ENCODE measurements around the gene FAM83C. TPM values are rescaled to one million over a fixed set of nuclear protein-coding genes. Genes with fewer than 3 reads are reported as not detected.

The FAM83C gene
- total RNA-seq, 4 donors from 2014 or later = not detected

DNA sequence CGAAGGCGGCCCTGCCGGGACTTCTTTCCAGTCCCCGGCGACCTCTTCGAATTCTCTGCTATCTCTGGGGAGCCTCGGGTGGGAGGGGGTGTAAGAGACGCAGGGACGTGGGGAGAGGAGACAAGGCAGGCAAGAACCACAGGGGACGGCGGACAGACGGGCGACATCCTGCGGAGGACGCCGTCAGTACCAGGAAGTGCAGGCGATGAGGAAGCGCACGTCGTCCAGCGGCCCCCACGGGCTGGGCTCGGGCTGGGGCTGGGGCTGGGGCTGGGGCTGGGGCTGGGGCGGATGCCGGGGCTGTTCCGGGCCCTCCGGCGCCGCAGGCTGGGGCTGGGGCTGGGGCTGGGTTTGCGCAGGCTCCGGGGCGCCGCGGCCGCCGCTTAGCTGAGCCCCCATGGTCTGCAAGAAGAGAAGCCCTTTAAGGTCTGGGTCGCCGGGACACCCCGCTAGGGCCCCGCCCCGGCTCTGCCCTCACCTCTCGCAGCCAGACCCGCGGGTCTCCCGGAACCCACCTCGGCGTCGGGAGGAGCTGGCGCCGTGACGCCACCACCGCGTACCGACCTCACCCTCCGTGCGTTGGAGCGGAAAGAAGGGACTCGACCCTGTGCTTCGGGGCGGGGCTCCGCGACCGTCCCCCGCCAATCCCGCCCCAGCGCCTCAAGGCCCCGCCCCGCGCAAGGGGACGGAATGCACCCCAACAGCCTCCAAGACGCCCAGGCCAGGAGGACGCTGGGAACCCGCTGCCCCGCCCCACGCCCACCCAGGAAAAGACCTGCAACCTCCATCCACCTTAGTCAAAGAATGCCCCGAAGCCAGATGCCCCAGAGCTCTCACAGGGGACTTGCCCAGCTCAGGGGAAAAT, 14.5 kb downstream of the FAM83C start, which contains the start of gene MMP24OS:
Gene MMP24OS (minus strand): TSS at position 592 of the 865 bp plus-strand sequence. CDS start 193 bp downstream, at position 399.
- Histone ChIP-seq H3K4me3 (peak within 1 kb of the TSS; percentile 57 to 72), H3K27me3 (no peaks in the 10 kb centered on the region), H3K36me3 (no peaks in the 10 kb centered on the region), H3K4me1 (peaks cover 0 to 13% of the 10 kb centered on the region in 2 donors), H3K27ac (peak within 1 kb of the TSS; percentile 88 to 96), H3K9me3 (no peaks in the 10 kb centered on the region)
- intact Hi-C loops (cut with DNase I; ENCODE audit: low total_unique reads) = loop anchor here (10.0 kb wide), 1 partner anchor 133 kb away; the partner anchor contains the start of gene EDEM2
- DNase-seq = peak; percentile 85 to 86
- TF ChIP-seq, protein P1, sequence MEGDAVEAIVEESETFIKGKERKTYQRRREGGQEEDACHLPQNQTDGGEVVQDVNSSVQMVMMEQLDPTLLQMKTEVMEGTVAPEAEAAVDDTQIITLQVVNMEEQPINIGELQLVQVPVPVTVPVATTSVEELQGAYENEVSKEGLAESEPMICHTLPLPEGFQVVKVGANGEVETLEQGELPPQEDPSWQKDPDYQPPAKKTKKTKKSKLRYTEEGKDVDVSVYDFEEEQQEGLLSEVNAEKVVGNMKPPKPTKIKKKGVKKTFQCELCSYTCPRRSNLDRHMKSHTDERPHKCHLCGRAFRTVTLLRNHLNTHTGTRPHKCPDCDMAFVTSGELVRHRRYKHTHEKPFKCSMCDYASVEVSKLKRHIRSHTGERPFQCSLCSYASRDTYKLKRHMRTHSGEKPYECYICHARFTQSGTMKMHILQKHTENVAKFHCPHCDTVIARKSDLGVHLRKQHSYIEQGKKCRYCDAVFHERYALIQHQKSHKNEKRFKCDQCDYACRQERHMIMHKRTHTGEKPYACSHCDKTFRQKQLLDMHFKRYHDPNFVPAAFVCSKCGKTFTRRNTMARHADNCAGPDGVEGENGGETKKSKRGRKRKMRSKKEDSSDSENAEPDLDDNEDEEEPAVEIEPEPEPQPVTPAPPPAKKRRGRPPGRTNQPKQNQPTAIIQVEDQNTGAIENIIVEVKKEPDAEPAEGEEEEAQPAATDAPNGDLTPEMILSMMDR (IDR thresholded peaks at IDR 0.05) = peak in 2 of 4 experiments; percentile 29 to 51
- peak; percentile 91 to 94 for TF ChIP-seq POLR2A (IDR thresholded peaks at IDR 0.05)

DNA sequence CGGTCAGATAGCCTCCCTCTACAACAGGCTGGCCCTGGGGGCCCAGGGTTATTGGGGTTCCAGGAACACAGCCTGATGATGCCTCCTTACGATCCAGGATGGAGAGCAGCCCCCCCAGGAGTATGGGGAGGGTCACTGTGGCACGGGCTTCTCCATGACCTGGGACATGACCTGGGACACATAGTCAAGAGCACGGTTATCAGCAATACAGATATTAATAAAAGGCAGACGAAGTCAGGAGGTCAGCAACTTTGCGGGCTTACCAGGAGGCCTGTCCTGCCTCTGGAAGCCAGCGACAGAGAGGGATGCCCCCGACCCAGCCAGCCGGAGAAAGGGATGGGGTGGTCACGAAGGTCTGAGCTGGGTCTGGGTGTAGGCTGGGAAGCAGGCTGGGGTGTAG, 15.1 kb downstream of the FAM83C start:
- intact Hi-C loops (cut with DNase I; ENCODE audit: low total_unique reads) = loop anchor here (10.0 kb wide), 1 partner anchor 132 kb away; the partner anchor contains the start of gene EDEM2

DNA sequence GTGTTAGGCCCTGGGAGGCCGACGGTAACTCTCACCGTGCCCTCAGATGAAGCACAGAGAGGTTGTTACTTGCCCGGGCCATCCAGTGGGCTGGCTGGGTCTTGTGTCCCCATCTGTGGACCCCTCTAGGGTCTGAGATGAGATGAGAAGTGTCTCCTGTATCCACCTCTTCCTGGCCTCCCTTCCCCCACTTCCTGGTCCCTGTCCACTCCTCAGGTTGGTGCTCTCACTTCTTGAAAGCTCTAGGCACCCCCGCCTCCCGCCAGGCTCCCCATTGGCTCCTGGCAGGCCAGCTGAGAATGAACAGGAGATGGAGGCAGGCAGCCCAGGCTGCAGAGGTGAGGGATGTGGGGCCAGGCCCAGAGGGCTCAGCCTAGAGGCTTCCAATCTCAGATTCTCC, 15.8 kb downstream of the FAM83C start:
- H3K4me3 ChIP-seq = peak overlapping the region in 1 of 2 donors; percentile 72
- H3K27ac ChIP-seq = peak overlapping the region; percentile 88 to 96
- H3K36me3 ChIP-seq = no peaks in the 10 kb centered on the region
- intact Hi-C loops (cut with DNase I; ENCODE audit: low total_unique reads) = loop anchor here (10.0 kb wide), 1 partner anchor 132 kb away; the partner anchor contains the start of gene EDEM2
- peaks cover 0 to 13% of the 10 kb centered on the region in 2 donors for H3K4me1 ChIP-seq
- TF ChIP-seq, protein P1 (IDR thresholded peaks at IDR 0.05) = no peak
- no peak for TF ChIP-seq POLR2A (IDR thresholded peaks at IDR 0.05)
- H3K27me3 ChIP-seq = no peaks in the 10 kb centered on the region
- no peak for DNase-seq
- no peaks in the 10 kb centered on the region for H3K9me3 ChIP-seq

More for the DNA sequence above, 15.1 kb downstream of the FAM83C start:
- Histone ChIP-seq H3K9me3 (no peaks in the 10 kb centered on the region), H3K4me3 (peak overlapping the region; percentile 57 to 72), H3K4me1 (peaks cover 0 to 13% of the 10 kb centered on the region in 2 donors), H3K27ac (peak overlapping the region; percentile 88 to 96), H3K27me3 (no peaks in the 10 kb centered on the region), H3K36me3 (no peaks in the 10 kb centered on the region)
- TF ChIP-seq, protein P1 (IDR thresholded peaks at IDR 0.05) = no peak
- TF ChIP-seq POLR2A (IDR thresholded peaks at IDR 0.05) = no peak
- DNase-seq = no peak

DNA sequence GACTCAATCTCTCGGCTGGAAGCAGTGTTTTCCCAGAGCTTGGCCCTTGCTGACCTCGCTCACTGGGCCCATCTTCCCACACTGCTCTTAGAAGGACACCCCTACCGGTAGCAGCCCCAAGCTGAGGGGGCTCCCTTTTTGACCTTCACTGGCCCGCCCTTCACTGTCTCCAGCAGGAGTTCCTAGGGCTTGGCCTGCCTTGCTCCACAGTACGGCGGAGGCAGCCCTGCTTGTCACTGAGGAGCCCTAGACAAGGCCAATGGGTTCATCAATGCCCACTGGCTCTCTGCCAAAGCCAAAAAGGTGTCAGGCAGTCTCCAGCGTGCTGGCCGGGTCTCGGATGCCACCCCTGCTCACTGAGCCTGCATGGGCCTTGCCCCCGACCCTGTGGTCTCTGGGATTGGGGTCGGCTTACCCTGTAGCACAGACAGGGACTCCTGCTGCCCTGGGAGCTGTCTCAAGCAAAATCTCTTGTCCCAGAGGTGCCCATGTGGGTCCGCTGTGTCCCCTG, 16.4 kb downstream of the FAM83C start:
- no peaks in the 10 kb centered on the region for H3K9me3 ChIP-seq
- no peak overlapping the region for H3K27ac ChIP-seq
- DNase-seq = no peak
- H3K4me3 ChIP-seq = no peak overlapping the region
- TF ChIP-seq, protein P1 (IDR thresholded peaks at IDR 0.05) = no peak
- TF ChIP-seq POLR2A (IDR thresholded peaks at IDR 0.05) = no peak
- intact Hi-C loops (cut with DNase I; ENCODE audit: low total_unique reads) = loop anchor here (10.0 kb wide), 1 partner anchor 131 kb away; the partner anchor contains the start of gene EDEM2
- H3K4me1 ChIP-seq = peaks cover 0 to 13% of the 10 kb centered on the region in 2 donors
- no peaks in the 10 kb centered on the region for H3K36me3 ChIP-seq
- H3K27me3 ChIP-seq = no peaks in the 10 kb centered on the region

Measured in uterus (tissue), 4 donors.